DMS53 treated with DMSO at 0.1 percent for 48 hours (cell line): Measurements from ENCODE around the gene CPM.

Experiments used
- DNase-seq: peaks from one replicate; lab custom pipeline; 2025; ENCODE audit not compliant: unreplicated experiment; lab: John Stamatoyannopoulos, UW

The CPM gene

GRCh38 chr12:68956466-68956865, 23.5 kb upstream of the CPM start:
- no peak for DNase-seq

- DNase-seq, result no peak
Observed at GRCh38 chr12:68954811-68955210, 21.8 kb upstream of the CPM start.

- no peak for DNase-seq
Observed at GRCh38 chr12:68953536-68953935, 20.6 kb upstream of the CPM start.

GRCh38 chr12:68951652-68952051, 18.7 kb upstream of the CPM start:
- DNase-seq, result no peak

- DNase-seq, result no peak
Observed at GRCh38 chr12:68950511-68950910, 17.5 kb upstream of the CPM start.

GRCh38 chr12:68945255-68945654, 12.3 kb upstream of the CPM start:
- no peak for DNase-seq

GRCh38 chr12:68944296-68945076, 11.5 kb upstream of the CPM start:
- no peak for DNase-seq

- peak; percentile 95 for DNase-seq
Observed at GRCh38 chr12:68943848-68944247, 10.9 kb upstream of the CPM start.

GRCh38 chr12:68940731-68941130, 7.8 kb upstream of the CPM start:
- DNase-seq, result no peak

- DNase-seq, result no peak
Observed at GRCh38 chr12:68939505-68939904, 6.5 kb upstream of the CPM start.

- no peak for DNase-seq
Observed at GRCh38 chr12:68934392-68934791, 1.4 kb upstream of the CPM start.

- DNase-seq, result peak; percentile 60
Observed at GRCh38 chr12:68932128-68932960, 627 bp downstream of the CPM start.

GRCh38 chr12:68930178-68930577, 2.8 kb downstream of the CPM start:
- DNase-seq, result no peak

- no peak for DNase-seq
Observed at GRCh38 chr12:68924546-68924945, 8.4 kb downstream of the CPM start.

- DNase-seq, result no peak
Observed at GRCh38 chr12:68919581-68920239, 13.3 kb downstream of the CPM start.

- DNase-seq, result no peak
Observed at GRCh38 chr12:68918960-68919359, 14.0 kb downstream of the CPM start.

- DNase-seq, result no peak
Observed at GRCh38 chr12:68915055-68915454, 17.9 kb downstream of the CPM start.

GRCh38 chr12:68913682-68914081, 19.3 kb downstream of the CPM start:
- no peak for DNase-seq

GRCh38 chr12:68912916-68913315, 20.1 kb downstream of the CPM start:
- no peak for DNase-seq

GRCh38 chr12:68911197-68911718, 21.7 kb downstream of the CPM start:
- no peak for DNase-seq

- DNase-seq, result no peak
Observed at GRCh38 chr12:68910128-68910527, 22.8 kb downstream of the CPM start.

GRCh38 chr12:68908076-68908475, 24.9 kb downstream of the CPM start:
- DNase-seq, result no peak
